ENCODE data around the gene CAPN5. TPM values are rescaled to one million over a fixed set of nuclear protein-coding genes. Genes with fewer than 3 reads are reported as not detected.
"Not testable (repeated sequence)": the region's sequence is repeated elsewhere in the genome, so short reads cannot be mapped to it uniquely, and the experiment has no call there.

CAPN5 gene
- total RNA-seq = 1 to 10 TPM; 1.2 to 4.5 (median 2.3) TPM
- 1 to 10 TPM; 1.1 to 2.0 TPM for polyA plus RNA-seq
- long read RNA-seq, donor 1 = 0 reads
- long read RNA-seq, donor 2, partial matches to known transcripts = 0 of 1 reads
- long read RNA-seq, donor 2, other reads (novel, unspliced or antisense) = 1 of 1 reads
- long read RNA-seq, donor 3, partial matches to known transcripts = 2 of 2 reads
- long read RNA-seq, donor 3, other reads (novel, unspliced or antisense) = 0 of 2 reads

DNA sequence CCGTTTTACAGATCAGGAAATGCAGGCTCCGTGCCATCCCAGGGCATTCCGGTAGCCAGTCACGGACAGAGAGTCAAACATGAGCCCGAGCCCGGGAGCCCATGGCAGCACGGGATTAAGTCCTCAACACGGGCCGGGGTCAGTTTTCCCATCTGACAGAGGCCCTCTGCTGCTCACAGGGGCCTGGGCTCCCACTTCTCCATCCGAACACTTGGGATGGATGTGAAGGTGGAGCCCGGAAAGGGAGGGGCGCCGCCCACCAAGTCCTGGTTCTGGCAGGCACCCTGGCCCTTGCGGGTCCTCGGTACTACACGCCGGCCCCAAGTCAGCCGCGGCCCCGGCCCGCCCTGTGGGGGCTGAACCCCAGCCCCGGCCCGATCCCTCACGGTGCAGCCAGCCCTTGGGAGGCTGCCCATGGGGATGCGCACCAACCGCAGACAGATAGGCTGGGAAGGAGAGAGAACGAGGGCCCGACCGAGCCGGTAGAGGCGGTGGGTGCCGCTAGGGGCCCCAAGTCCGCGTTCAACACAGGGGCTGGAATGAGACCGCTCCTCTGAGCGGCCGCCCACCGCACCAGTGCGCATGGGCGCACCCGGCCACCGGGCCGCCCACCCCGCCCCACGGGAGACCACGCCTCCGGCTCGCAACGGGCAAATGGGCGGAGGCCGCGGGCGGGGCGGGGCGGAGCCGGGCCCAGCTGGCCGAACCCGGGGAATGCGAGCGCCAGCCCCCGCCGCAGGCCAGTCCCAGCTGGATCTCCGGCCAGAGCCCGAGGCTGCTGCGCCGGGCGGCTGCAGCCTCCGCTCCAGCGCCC lies at the start of gene CAPN5:
Gene CAPN5 (plus strand): TSS at position 743 of the 814 bp plus-strand sequence. CDS start 17,916 bp downstream, outside the sequence.
- TF ChIP-seq, protein P1, sequence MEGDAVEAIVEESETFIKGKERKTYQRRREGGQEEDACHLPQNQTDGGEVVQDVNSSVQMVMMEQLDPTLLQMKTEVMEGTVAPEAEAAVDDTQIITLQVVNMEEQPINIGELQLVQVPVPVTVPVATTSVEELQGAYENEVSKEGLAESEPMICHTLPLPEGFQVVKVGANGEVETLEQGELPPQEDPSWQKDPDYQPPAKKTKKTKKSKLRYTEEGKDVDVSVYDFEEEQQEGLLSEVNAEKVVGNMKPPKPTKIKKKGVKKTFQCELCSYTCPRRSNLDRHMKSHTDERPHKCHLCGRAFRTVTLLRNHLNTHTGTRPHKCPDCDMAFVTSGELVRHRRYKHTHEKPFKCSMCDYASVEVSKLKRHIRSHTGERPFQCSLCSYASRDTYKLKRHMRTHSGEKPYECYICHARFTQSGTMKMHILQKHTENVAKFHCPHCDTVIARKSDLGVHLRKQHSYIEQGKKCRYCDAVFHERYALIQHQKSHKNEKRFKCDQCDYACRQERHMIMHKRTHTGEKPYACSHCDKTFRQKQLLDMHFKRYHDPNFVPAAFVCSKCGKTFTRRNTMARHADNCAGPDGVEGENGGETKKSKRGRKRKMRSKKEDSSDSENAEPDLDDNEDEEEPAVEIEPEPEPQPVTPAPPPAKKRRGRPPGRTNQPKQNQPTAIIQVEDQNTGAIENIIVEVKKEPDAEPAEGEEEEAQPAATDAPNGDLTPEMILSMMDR (IDR thresholded peaks at IDR 0.05) = peak in 6 of 12 donors; percentile 6 to 50 (median 24)
- peak; percentile 30 to 93 for TF ChIP-seq POLR2A (IDR thresholded peaks at IDR 0.05)

DNA sequence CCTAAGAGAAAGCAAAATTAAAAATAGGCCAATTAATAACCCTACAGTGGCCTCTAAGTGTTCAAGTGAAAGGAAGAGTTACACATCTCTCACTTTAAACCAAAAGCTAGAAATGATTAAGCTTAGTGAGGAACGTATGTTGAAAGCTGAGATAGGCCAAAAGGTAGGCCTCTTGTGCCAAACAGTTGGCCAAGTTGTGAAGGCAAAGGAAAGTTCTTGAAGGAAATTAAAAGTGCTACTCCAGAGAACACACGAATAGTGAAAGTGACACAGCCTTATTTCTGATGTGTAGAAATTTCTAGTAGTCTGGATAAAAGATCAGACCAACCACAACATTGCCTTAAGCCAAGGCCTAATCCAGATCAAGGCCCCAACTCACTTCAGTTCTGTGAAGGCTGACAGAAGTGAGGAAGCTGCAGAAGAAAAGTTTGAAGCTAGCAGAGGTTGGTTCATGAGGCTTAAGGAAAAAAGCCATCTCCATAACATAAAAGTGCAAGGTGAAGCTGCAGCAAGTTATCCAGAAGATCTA lies 48.3 kb upstream of the CAPN5 start:
- ATAC-seq; H3K27ac ChIP-seq; H3K4me1 ChIP-seq; H3K9me3 ChIP-seq; H3K4me3 ChIP-seq; DNase-seq; intact Hi-C loops (cut with DNase I); H3K27me3 ChIP-seq: not testable (repeated sequence)
- WGBS, 4 donors = 95 to 98% (median 96%) methylated on average over 2 of the region's 2 CpGs
- H3K36me3 ChIP-seq = peaks cover 0 to 56% (median 38%) of the 10 kb centered on the region in 9 donors

More for the DNA sequence above, at the start of gene CAPN5:
- Histone ChIP-seq H3K4me1 (peaks cover 0 to 22% (median 6%) of the 10 kb centered on the region in 12 donors), H3K27me3 (no peaks in the 10 kb centered on the region), H3K9me3 (peaks cover 0 to 4% (median 0%) of the 10 kb centered on the region in 12 donors), H3K27ac (peak within 1 kb of the TSS; percentile 42 to 96 (median 86)), H3K4me3 (peak within 1 kb of the TSS; percentile 59 to 97 (median 78)), H3K36me3 (no peaks in the 10 kb centered on the region)
- DNase-seq = peak; percentile 93 to 96 (median 94)
- intact Hi-C loops (cut with DNase I) = loop anchor here in 1 of 10 donors (1.0 kb wide), 1 partner anchor 19 kb away; no protein-coding TSS in a partner anchor
- peak; percentile 93 to 98 (median 98) for ATAC-seq
- 1 to 2% (median 1%) methylated on average over 42 to 69 of the region's 69 CpGs for WGBS, 4 donors

DNA sequence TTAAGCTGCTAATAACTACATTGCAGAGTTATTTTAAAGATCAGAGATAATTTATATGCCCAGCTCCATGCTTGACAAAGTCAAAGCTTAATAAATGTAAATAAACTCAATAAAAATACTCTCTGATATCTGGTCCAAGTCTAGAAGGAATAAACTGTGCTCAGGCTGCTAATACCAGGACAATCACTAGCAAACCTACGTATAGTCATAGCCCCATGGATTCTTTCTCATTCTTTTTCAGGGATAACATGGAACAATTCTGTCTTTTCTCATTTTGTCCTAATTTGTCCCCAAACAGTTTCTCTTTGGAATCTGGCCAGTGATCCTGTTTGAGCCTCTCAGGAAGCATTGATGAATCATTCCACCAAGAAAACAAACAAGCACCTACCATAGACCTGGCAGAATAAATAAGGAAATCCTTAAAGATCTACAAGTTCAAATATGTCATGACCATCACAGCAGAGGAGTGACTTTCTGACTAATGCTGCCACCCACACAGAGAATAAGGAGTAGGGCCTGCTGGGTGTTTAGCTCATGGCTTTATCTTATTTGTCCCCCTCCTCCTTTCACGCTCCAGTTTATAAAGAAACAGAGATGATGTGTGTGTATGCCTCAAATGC lies 46.7 kb upstream of the CAPN5 start:
- no peaks in the 10 kb centered on the region for H3K9me3 ChIP-seq
- H3K27ac ChIP-seq = no peak overlapping the region
- ATAC-seq (no peak), DNase-seq (no peak)
- WGBS, 4 donors = 79 to 90% (median 85%) methylated on average over 2 of the region's 2 CpGs
- no peaks in the 10 kb centered on the region for H3K4me1 ChIP-seq
- peaks cover 0 to 56% (median 38%) of the 10 kb centered on the region in 9 donors for H3K36me3 ChIP-seq
- no peaks in the 10 kb centered on the region for H3K27me3 ChIP-seq
- H3K4me3 ChIP-seq = no peak overlapping the region
- intact Hi-C loops (cut with DNase I) = loop anchor here in 1 of 10 donors (10.0 kb wide), 1 partner anchor 95 kb away; no protein-coding TSS in a partner anchor
- TF ChIP-seq, protein P1 (IDR thresholded peaks at IDR 0.05) = no peak
- TF ChIP-seq POLR2A (IDR thresholded peaks at IDR 0.05) = no peak

DNA sequence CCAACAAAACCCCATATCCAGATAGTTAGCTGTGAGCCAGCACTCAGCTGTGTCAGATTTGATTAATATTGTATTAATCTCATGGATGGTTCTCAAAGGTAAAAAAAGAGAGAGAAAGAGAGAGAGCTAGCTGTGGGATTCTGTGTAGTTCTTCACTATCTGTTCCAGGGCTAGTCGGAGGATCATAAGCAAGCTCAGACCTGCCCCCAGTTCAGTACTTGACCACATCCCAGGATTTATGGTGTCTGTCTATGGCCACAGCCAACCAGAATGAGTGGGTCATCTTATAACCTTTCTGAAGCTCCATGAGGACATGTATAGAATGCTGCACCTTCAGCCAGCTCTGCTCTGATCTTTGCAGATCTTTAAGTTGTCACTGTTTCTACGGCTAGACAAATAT lies 46.0 kb upstream of the CAPN5 start:
- intact Hi-C loops (cut with DNase I) = loop anchor here in 1 of 10 donors (10.0 kb wide), 1 partner anchor 96 kb away; no protein-coding TSS in a partner anchor
- H3K4me3 ChIP-seq = no peak overlapping the region
- DNase-seq (no peak), ATAC-seq (no peak)
- 94 to 97% (median 95%) methylated on average over 2 of the region's 2 CpGs for WGBS, 4 donors
- no peaks in the 10 kb centered on the region for H3K4me1 ChIP-seq
- no peaks in the 10 kb centered on the region for H3K27me3 ChIP-seq
- TF ChIP-seq, protein P1 (IDR thresholded peaks at IDR 0.05) = no peak
- no peak for TF ChIP-seq POLR2A (IDR thresholded peaks at IDR 0.05)
- no peaks in the 10 kb centered on the region for H3K9me3 ChIP-seq
- peaks cover 0 to 56% (median 38%) of the 10 kb centered on the region in 9 donors for H3K36me3 ChIP-seq
- no peak overlapping the region for H3K27ac ChIP-seq
